Cardiac muscle cell (in vitro differentiated cells and primary cell): ENCODE measurements around the gene FABP7. TPM values are rescaled to one million over a fixed set of nuclear protein-coding genes. Genes with fewer than 3 reads are reported as not detected.

ENCODE experiments used
- DNase-seq, 2 donors: peaks; one replicate each; pipeline versions ENCODE4 v3.0.0 to v3.0.0-alpha.2; 2010 to 2017; ENCODE audit warnings: low read depth in 1 of 2, low spot score in 1 of 2
- H3K27ac ChIP-seq: fragments of 200-600 bp; sonication (generic); 2 replicates; pipeline ENCODE4 v1.5.1; 2016
- H3K27me3 ChIP-seq: fragments of 200-600 bp; sonication (generic); 2 replicates; pipeline ENCODE4 v1.6.0; 2016; ENCODE audit warnings: control low read depth
- H3K36me3 ChIP-seq: fragments of 200-600 bp; sonication (generic); 2 replicates; pipeline ENCODE4 v1.5.1; 2016; ENCODE audit warnings: control low read depth
- H3K4me1 ChIP-seq: fragments of 200-600 bp; sonication (generic); 2 replicates; pipeline ENCODE4 v1.8.1; 2017; ENCODE audit warnings: low read depth, mild to moderate bottlenecking, mixed run types
- H3K4me3 ChIP-seq: fragments of 200-600 bp; sonication (generic); 2 replicates; pipeline ENCODE4 v1.5.1; 2016; ENCODE audit warnings: mild to moderate bottlenecking
- H3K9me3 ChIP-seq: fragments of 200-600 bp; sonication (generic); 2 replicates; pipeline ENCODE4 v1.5.1; 2017; ENCODE audit warnings: low read depth, mild to moderate bottlenecking, control low read depth
- polyA plus RNA-seq: library from polyadenylated mRNA; unstranded; fragments of >200 nt; fragmentation: Nextera tagmentation; extraction: Ambion mirVana; gene quantifications from 2 replicates; pipeline ENCODE4 v1.2.1, GENCODE V29; 2016
- total RNA-seq: library from RNA; depleted of rRNA; stranded (reverse); fragments of >200 nt; gene quantifications from 2 replicates; pipeline ENCODE4 v1.2.3, GENCODE V29; 2016
- TF ChIP-seq, protein P1 (sequence below): IDR thresholded peaks from 2 replicates; pipeline ENCODE4 v1.5.1; 2012; ENCODE audit warnings: low read depth, mild to moderate bottlenecking, low read length

Gene FABP7
- total RNA-seq (2.2 and 3.4 TPM in 2 replicates), polyA plus RNA-seq (1.8 and 6.4 TPM in 2 replicates)

DNA sequence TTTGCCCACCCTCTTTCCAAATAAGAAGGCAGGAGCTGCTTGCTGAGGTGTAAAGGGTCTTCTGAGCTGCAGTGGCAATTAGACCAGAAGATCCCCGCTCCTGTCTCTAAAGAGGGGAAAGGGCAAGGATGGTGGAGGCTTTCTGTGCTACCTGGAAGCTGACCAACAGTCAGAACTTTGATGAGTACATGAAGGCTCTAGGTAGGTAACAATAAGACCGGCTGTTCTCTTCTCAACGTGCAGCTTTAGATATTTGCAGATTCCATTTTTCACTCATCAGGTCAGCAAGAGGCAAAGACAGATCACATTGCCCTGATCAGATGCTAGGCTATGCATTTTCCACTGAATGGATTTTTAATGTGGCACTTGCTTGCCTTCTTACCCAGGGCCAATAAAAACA lies at the start of gene FABP7:
FABP7 (plus strand) TSS at position 50 of the 400 bp plus-strand sequence; CDS start at position 129, 79 bp downstream.
- no peak within 1 kb of the TSS for H3K27ac ChIP-seq
- H3K9me3 ChIP-seq, result no peaks in the 10 kb centered on the region
- H3K36me3 ChIP-seq, result no peaks in the 10 kb centered on the region
- no peak within 1 kb of the TSS for H3K4me3 ChIP-seq
- peaks cover 13% of the 10 kb centered on the region for H3K4me1 ChIP-seq
- H3K27me3 ChIP-seq, result peaks cover 25% of the 10 kb centered on the region
- TF ChIP-seq, protein P1, sequence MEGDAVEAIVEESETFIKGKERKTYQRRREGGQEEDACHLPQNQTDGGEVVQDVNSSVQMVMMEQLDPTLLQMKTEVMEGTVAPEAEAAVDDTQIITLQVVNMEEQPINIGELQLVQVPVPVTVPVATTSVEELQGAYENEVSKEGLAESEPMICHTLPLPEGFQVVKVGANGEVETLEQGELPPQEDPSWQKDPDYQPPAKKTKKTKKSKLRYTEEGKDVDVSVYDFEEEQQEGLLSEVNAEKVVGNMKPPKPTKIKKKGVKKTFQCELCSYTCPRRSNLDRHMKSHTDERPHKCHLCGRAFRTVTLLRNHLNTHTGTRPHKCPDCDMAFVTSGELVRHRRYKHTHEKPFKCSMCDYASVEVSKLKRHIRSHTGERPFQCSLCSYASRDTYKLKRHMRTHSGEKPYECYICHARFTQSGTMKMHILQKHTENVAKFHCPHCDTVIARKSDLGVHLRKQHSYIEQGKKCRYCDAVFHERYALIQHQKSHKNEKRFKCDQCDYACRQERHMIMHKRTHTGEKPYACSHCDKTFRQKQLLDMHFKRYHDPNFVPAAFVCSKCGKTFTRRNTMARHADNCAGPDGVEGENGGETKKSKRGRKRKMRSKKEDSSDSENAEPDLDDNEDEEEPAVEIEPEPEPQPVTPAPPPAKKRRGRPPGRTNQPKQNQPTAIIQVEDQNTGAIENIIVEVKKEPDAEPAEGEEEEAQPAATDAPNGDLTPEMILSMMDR, result no peak
- peak in 1 of 2 donors; percentile 3 for DNase-seq

DNA sequence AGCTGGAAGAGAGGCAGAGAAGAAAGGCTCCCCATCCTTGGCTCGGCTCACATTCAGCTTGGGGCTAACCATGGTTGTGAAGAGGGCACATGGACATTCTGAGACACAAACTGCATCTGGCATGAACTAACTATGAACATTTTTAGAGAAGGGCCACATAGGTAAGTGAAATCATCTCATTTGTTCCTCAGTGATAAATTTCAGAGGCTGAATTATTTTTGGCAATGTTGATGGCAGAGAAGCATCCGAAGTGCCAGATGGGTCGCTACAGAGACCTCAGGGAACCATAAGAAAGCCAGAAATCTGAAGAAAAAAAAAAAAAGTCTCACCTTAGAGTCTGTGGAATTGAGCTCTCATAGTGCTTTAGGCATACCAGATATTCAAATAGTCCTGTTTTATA lies 49.2 kb upstream of the FABP7 start:
- TF ChIP-seq, protein P1, result no peak
- peaks cover 2% of the 10 kb centered on the region for H3K36me3 ChIP-seq
- H3K9me3 ChIP-seq, result no peaks in the 10 kb centered on the region
- no peaks in the 10 kb centered on the region for H3K4me1 ChIP-seq
- H3K27me3 ChIP-seq, result no peaks in the 10 kb centered on the region
- DNase-seq, result no peak
- no peak overlapping the region for H3K4me3 ChIP-seq
- no peak overlapping the region for H3K27ac ChIP-seq

DNA sequence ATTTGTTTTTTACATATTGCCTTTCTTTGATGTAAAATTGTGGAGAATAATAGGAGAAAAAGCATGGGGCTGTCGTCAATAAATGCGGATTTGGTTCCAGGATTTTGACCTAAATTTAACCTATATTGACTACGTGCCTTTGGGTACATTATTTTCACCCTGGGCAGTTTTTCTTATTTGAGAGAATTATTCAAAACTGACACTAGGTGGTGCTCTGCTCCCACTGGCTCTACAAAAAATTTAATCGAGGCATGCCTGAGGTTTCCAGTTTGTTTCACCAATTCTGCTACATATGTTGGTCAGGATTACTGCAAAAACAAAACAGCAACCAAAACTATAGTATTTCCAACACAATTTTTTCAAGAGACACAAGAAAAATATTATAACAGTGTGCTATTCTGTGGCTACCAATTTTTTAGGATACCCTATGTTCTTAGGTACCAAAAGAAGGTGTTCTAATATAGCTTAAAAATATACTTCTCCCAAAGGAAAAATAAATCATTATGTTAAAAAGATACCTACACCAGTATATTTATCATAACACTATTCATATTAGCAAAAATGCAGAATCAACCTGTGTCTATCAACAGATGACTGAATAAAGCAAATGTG lies 48.6 kb upstream of the FABP7 start:
- no peaks in the 10 kb centered on the region for H3K4me1 ChIP-seq
- no peaks in the 10 kb centered on the region for H3K9me3 ChIP-seq
- peak; percentile 45 to 67 for DNase-seq
- TF ChIP-seq, protein P1, result peak; percentile 73
- H3K27ac ChIP-seq, result no peak overlapping the region
- H3K4me3 ChIP-seq, result no peak overlapping the region
- no peaks in the 10 kb centered on the region for H3K27me3 ChIP-seq
- H3K36me3 ChIP-seq, result no peaks in the 10 kb centered on the region

DNA sequence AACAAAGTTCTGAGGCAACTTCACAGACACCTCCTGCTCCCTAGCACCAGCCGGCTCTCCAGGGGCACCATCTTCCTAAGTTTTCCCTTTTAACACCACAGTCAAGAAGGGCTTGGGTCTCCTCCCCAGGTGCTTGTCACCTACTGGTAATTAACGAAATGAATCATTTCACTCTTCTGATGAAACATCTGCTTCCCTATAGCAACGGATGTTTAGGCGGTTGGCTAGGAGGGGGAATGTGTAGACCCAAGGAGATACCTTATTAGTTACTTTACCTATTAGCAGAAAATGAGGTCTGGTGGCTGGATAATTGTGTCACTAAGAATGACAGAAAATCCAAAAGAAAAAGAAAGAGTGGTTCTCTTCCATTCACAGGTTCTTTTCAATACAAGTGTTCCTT lies 46.3 kb upstream of the FABP7 start:
- Histone ChIP-seq H3K9me3 (no peaks in the 10 kb centered on the region), H3K4me1 (no peaks in the 10 kb centered on the region), H3K27me3 (no peaks in the 10 kb centered on the region), H3K36me3 (no peaks in the 10 kb centered on the region), H3K27ac (no peak overlapping the region), H3K4me3 (no peak overlapping the region)
- TF ChIP-seq, protein P1, result no peak
- DNase-seq, result no peak

DNA sequence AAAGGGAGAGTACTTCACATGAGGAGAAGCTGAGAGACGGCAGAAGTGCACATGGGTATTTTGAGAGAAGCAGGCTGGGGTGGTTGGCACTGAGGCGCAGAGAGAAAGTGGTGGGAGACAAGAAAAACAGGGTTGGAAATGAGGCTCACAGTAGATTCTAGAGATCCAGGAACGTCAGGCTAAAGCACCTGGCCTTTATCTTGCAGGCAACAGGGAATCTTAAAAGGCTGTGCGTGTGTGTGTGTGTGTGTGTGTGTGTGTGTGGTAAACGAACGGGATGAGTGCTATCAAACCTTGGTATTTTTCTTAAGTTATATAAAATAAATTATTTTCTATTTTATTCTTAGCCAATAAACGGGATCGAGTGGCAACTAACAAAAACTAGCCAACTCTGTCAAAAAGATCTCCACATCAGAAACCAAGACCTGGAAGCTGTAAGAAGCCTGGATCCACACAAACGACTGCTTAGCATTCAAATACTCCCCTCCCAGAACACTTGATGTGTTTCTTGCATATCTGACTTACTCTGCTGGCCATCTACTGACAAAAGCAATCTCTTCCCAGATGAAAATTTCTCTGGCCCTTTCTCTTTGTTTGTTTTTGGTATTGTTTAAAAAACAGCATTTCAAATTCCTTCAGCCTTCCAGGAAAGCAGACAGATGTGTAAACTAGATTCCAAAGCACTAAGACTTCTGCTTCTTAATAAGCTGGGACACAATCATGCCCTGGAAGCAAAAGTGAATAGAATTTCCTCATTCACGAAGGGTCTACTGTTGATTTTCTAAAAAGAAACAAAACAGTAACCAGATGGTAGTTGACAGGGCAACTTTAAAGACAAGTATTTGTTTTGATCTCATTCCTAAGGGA lies 44.8 kb upstream of the FABP7 start:
- H3K36me3 ChIP-seq, result no peaks in the 10 kb centered on the region
- no peak for DNase-seq
- H3K4me1 ChIP-seq, result no peaks in the 10 kb centered on the region
- no peak overlapping the region for H3K4me3 ChIP-seq
- H3K27me3 ChIP-seq, result no peaks in the 10 kb centered on the region
- no peak overlapping the region for H3K27ac ChIP-seq
- TF ChIP-seq, protein P1, result no peak
- H3K9me3 ChIP-seq, result no peaks in the 10 kb centered on the region
